GM23338 (cell line): Measurements from ENCODE around the gene PCDHGC4. TPM values are rescaled to one million over a fixed set of nuclear protein-coding genes. Genes with fewer than 3 reads are reported as not detected.

Source experiments
- ATAC-seq: fragments of 200-7000 bp; cut with Tn5 transposase; 3 replicates; pipeline ENCODE4 v1.9.1; 2020
- DNase-seq: peaks from one replicate; pipeline ENCODE4 v3.0.0-alpha.2; 2015; ENCODE audit warnings: low spot score
- H2AFZ ChIP-seq: fragments of 200-600 bp; sonication (generic); 2 replicates; pipeline ENCODE4 v1.8.0; 2016; ENCODE audit warnings: antibody characterized with exemption, mild to moderate bottlenecking, moderate library complexity
- H3F3A ChIP-seq: fragments of 200-600 bp; sonication (generic); replicated peaks from 2 replicates; pipeline ENCODE4 v1.8.0; 2017; ENCODE audit warnings: antibody characterized with exemption, mixed run types, low read depth
- H3K27ac ChIP-seq: fragments of 200-600 bp; sonication (generic); 2 replicates; pipeline ENCODE4 v1.6.1; 2016; ENCODE audit warnings: low read depth
- H3K27me3 ChIP-seq: fragments of 200-600 bp; sonication (generic); 2 replicates; pipeline ENCODE4 v1.8.0; 2016; ENCODE audit warnings: mild to moderate bottlenecking, mixed run types, moderate library complexity; ENCODE audit not compliant: insufficient read depth
- H3K36me3 ChIP-seq: fragments of 200-600 bp; sonication (generic); 2 replicates; pipeline ENCODE4 v1.8.0; 2016; ENCODE audit warnings: mild to moderate bottlenecking; ENCODE audit not compliant: insufficient read depth
- H3K4me1 ChIP-seq: fragments of 200-600 bp; sonication (generic); 2 replicates; pipeline ENCODE4 v1.8.0; 2016; ENCODE audit warnings: mild to moderate bottlenecking, moderate library complexity; ENCODE audit not compliant: insufficient read depth
- H3K4me2 ChIP-seq: fragments of 200-600 bp; sonication (generic); 2 replicates; pipeline ENCODE4 v1.7.1; 2017; ENCODE audit warnings: mixed run types
- H3K4me3 ChIP-seq: fragments of 200-600 bp; sonication (generic); 2 replicates; pipeline ENCODE4 v1.6.1; 2016; ENCODE audit warnings: mixed run types
- H3K79me2 ChIP-seq: fragments of 200-600 bp; sonication (generic); replicated peaks from 2 replicates; pipeline ENCODE4 v1.8.0; 2017; ENCODE audit warnings: mild to moderate bottlenecking; ENCODE audit not compliant: insufficient read depth
- H3K9me2 ChIP-seq: fragments of 200-600 bp; sonication (generic); 2 replicates; pipeline ENCODE4 v1.8.0; 2017; ENCODE audit not compliant: insufficient read depth
- H4K20me1 ChIP-seq: fragments of 200-600 bp; sonication (generic); replicated peaks from 2 replicates; pipeline ENCODE4 v1.8.0; 2017; ENCODE audit warnings: mild to moderate bottlenecking; ENCODE audit not compliant: insufficient read depth
- H3K27ac Mint-ChIP-seq: 2 replicates; pipeline ENCODE4 v1.8.0; 2020; ENCODE audit warnings: inconsistent platforms, mild to moderate bottlenecking, moderate library complexity, mixed read lengths
- H3K27me3 Mint-ChIP-seq: 3 replicates; pipeline ENCODE4 v1.8.0; 2022; ENCODE audit warnings: low read depth, mild to moderate bottlenecking, moderate library complexity, mixed read lengths, inconsistent platforms; ENCODE audit not compliant: insufficient read depth, poor library complexity
- H3K36me3 Mint-ChIP-seq: 3 replicates; pipeline ENCODE4 v1.8.0; 2021; ENCODE audit warnings: low read depth, mild to moderate bottlenecking, inconsistent platforms, moderate library complexity, mixed read lengths
- H3K4me1 Mint-ChIP-seq: 3 replicates; pipeline ENCODE4 v1.8.0; 2020; ENCODE audit warnings: mild to moderate bottlenecking, inconsistent platforms, mixed read lengths
- H3K4me3 Mint-ChIP-seq: 3 replicates; pipeline ENCODE4 v1.8.0; 2021; ENCODE audit warnings: moderate library complexity, mild to moderate bottlenecking, inconsistent platforms, mixed read lengths
- H3K9me3 Mint-ChIP-seq: 3 replicates; pipeline ENCODE4 v1.8.0; 2020; ENCODE audit warnings: moderate library complexity, mild to moderate bottlenecking, inconsistent platforms, mixed read lengths
- ZNF114 ChIP-seq: fragments of 250-450 bp; sonication (Bioruptor Pico); IDR thresholded peaks from 2 replicates; pipeline ENCODE4 v1.5.0; 2020; ENCODE audit warnings: mild to moderate bottlenecking, moderate library complexity
- ZNF462 ChIP-seq: fragments of 250-450 bp; sonication (Bioruptor Pico); IDR thresholded peaks from 2 replicates; pipeline ENCODE4 v1.5.0; 2020; ENCODE audit warnings: mild to moderate bottlenecking, moderate library complexity
- polyA plus RNA-seq: library from polyadenylated mRNA; unstranded; fragments of >200 nt; fragmentation: Nextera tagmentation; extraction: Ambion mirVana; gene quantifications from 2 replicates; pipeline ENCODE4 v1.2.1, GENCODE V29; 2016
- total RNA-seq: library from RNA; depleted of rRNA; stranded (reverse); fragments of >200 nt; shearing (Covaris generic); gene quantifications from 2 replicates; pipeline ENCODE4 v1.2.3, GENCODE V29; 2014

The PCDHGC4 gene
- total and polyA plus RNA-seq, 2 experiments from 2014 or later: 0.31 to 3.0 TPM

- TF ChIP-seq ZNF462 (CRISPR knock-in tag): no peak
Measured at GRCh38 chr5:141515141-141515540, 30.3 kb downstream of the PCDHGC4 start (continued).

- Mint-ChIP-seq H3K27ac (peak overlapping the region; percentile 64; the same call in 1 of the 2 replicates), H3K9me3 (no peaks in the 10 kb centered on the region; the same call in 2 of the 3 replicates), H3K27me3 (peaks cover 21% of the 10 kb centered on the region), H3K4me1 (peaks cover 26% of the 10 kb centered on the region), H3K36me3 (peaks cover 57% of the 10 kb centered on the region), H3K4me3 (no peak overlapping the region)
- Histone ChIP-seq H3K4me3 (no peak overlapping the region), H3K4me1 (peaks cover 9% of the 10 kb centered on the region), H3K27ac (no peak overlapping the region), H4K20me1 (peaks cover 1% of the 10 kb centered on the region; the same call in 1 of the 2 replicates), H3F3A (0 out of 2 replicates have a peak, but pooled peaks cover 4% of the 10 kb centered on the region), H3K79me2 (no peaks in the 10 kb centered on the region), H3K36me3 (peaks cover 15% of the 10 kb centered on the region; the same call in 1 of the 2 replicates), H3K27me3 (0 out of 2 replicates have a peak, but pooled peaks cover 4% of the 10 kb centered on the region), H3K4me2 (peak overlapping the region; percentile 100; the same call in 1 of the 2 replicates), H3K9me2 (no peaks in the 10 kb centered on the region), H2AFZ (no peak overlapping the region)
- TF ChIP-seq ZNF114 (CRISPR knock-in tag): no peak
- no peak for DNase-seq
- no peak for ATAC-seq
Measured at GRCh38 chr5:141515946-141516671, 31.3 kb downstream of the PCDHGC4 start.

- H3K4me2 ChIP-seq: no peak overlapping the region
- H4K20me1 ChIP-seq: peaks cover 4% of the 10 kb centered on the region
- no peak overlapping the region for H3K27ac ChIP-seq
- H3K4me3 ChIP-seq: no peak overlapping the region
- DNase-seq: no peak
- Mint-ChIP-seq H3K27me3 (peaks cover 21% of the 10 kb centered on the region), H3K9me3 (no peaks in the 10 kb centered on the region; the same call in 2 of the 3 replicates), H3K4me3 (no peak overlapping the region), H3K27ac (0 out of 2 replicates have a peak overlapping the region, but pooled peaks have one; percentile 64), H3K4me1 (peaks cover 26% of the 10 kb centered on the region), H3K36me3 (peaks cover 56% of the 10 kb centered on the region)
- no peaks in the 10 kb centered on the region for H3K79me2 ChIP-seq
- H3K9me2 ChIP-seq: no peaks in the 10 kb centered on the region
- no peak for TF ChIP-seq ZNF114 (CRISPR knock-in tag)
- peaks cover 16% of the 10 kb centered on the region for H3K36me3 ChIP-seq
- H3K27me3 ChIP-seq: 0 out of 2 replicates have a peak, but pooled peaks cover 4% of the 10 kb centered on the region
- ATAC-seq: no peak
- H2AFZ ChIP-seq: no peak overlapping the region
- H3K4me1 ChIP-seq: peaks cover 9% of the 10 kb centered on the region
- H3F3A ChIP-seq: 0 out of 2 replicates have a peak, but pooled peaks cover 4% of the 10 kb centered on the region
Measured at GRCh38 chr5:141516672-141517025, 31.8 kb downstream of the PCDHGC4 start.
